T-helper 2 cell treated with Interferon-gamma antibody and Interleukin-4, amounts not matched to agents 5 μg/mL and 100 μg/mL, for 36 hours (primary cell): ENCODE measurements around the gene MSI2.

ENCODE experiments used
- DNase-seq: peaks from one replicate; pipeline ENCODE4 v3.0.0; 2021; ENCODE audit warnings: low spot score
- H3K27ac Mint-ChIP-seq: one replicate; pipeline ENCODE4 v1.8.0; 2021; ENCODE audit warnings: mild to moderate bottlenecking, mixed read lengths
- H3K27me3 Mint-ChIP-seq: one replicate; pipeline ENCODE4 v1.8.0; 2021; ENCODE audit warnings: low read depth, mixed read lengths
- H3K36me3 Mint-ChIP-seq: one replicate; pipeline ENCODE4 v1.8.0; 2021; ENCODE audit warnings: low read depth, mixed read lengths
- H3K4me1 Mint-ChIP-seq: one replicate; pipeline ENCODE4 v1.8.0; 2021; ENCODE audit warnings: low read depth, mixed read lengths
- H3K4me3 Mint-ChIP-seq: one replicate; pipeline ENCODE4 v1.8.0; 2022; ENCODE audit warnings: mild to moderate bottlenecking, moderate library complexity, mixed read lengths
- H3K9me3 Mint-ChIP-seq: one replicate; pipeline ENCODE4 v1.8.0; 2021; ENCODE audit warnings: mixed read lengths

MSI2 gene

DNA sequence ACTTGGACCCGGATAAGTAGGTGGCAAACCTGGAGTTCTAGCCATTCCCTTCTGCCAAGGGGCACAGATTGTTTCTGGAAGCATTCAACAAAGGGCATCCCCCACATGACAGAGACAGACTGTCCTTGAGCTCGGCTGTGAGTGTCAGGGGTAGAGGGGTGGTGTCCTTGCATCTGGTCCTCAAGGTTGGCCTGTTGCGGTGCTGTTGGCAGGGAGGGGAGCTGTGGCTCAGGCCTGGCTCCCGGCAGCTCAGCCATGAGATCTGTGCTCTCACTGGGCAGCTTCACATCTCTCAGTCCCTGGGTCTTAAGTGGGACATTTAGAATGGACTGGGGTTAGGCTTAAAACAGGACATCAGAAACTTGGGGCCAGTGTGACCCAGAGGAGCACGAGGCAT lies 468.4 kb downstream of the MSI2 start:
- no peak for DNase-seq
- Mint-ChIP-seq H3K27me3 (peaks cover 2% of the 10 kb centered on the region), H3K4me1 (no peaks in the 10 kb centered on the region), H3K27ac (no peak overlapping the region), H3K4me3 (no peak overlapping the region), H3K9me3 (no peaks in the 10 kb centered on the region), H3K36me3 (no peaks in the 10 kb centered on the region)

DNA sequence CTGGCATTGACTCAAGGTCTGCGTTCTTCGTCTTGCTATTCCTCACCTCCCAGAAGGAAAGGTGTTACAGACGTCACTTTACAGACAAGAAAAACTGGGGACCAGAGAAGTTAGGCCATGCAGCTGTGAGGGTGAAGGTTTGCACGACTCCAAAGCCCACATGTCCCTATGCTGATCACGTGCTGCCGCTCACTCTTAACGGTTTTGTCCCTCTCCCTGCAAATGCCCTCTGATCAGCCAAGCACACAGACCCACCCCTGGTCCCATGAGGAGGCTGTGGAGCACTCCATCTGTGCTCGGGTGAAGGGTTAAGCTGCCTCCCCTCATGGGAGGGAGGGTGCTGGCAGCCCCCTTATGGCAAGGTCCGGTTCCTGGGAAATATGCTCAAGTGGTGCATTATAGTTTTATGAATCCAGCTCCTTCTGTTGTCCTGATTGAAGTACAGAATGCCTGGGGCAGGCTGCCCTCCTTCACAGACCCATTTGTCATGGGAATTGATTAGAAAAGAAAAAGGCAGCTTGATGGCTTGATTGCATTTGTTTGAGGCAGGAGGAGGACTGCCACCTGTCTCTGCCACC lies 470.0 kb downstream of the MSI2 start:
- Mint-ChIP-seq H3K27ac (no peak overlapping the region), H3K36me3 (no peaks in the 10 kb centered on the region), H3K27me3 (peaks cover 2% of the 10 kb centered on the region), H3K4me3 (no peak overlapping the region), H3K4me1 (no peaks in the 10 kb centered on the region), H3K9me3 (no peaks in the 10 kb centered on the region)
- DNase-seq: no peak

DNA sequence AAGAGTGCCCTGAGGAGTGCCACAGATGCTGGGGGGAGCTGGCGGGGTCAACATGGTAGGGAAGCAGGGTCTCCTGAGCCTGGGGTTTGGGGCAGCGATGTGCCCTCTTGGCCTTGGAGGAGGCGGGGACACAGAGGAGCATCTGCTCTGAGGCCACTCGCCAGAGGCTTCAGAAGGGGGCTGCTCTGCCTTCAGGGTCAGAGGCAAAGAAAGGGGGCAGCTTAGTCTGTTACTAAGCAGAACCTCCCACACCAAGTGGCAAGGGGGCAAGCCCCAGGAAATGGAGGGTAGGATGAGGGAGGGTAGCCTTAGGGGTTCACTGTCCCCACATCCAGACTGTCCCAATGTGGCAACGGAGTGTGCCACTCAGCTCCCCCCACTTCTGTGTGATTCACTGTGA lies 470.5 kb downstream of the MSI2 start:
- H3K4me3 Mint-ChIP-seq: no peak overlapping the region
- no peaks in the 10 kb centered on the region for H3K36me3 Mint-ChIP-seq
- no peaks in the 10 kb centered on the region for H3K4me1 Mint-ChIP-seq
- DNase-seq: no peak
- no peaks in the 10 kb centered on the region for H3K9me3 Mint-ChIP-seq
- H3K27ac Mint-ChIP-seq: no peak overlapping the region
- H3K27me3 Mint-ChIP-seq: peaks cover 2% of the 10 kb centered on the region

DNA sequence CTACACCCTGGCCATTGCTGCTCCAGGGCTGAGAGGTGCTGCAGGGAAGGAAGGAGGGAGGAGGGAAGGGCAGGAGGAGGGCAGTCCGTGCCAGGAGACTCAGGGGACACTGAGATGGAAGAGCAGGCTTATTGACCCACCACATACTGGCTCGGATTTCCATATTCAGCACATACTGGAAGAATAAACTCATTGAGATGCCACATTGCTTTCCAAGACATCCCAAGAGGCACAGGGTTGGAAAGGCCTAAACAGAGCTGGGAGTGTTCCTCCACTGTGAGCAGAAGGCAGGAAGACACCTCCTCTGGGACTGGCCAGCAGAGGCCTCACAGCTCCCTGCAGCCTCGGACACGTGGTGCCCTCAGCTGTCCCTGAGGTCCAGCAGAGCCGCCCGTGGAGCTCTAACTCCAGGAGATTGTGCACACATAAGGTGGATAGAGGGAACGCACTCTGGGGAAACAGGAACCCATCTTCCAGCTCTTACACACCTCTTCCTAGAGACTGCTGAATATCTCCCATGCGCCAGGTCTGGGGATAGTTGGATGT lies 471.4 kb downstream of the MSI2 start:
- H3K27ac Mint-ChIP-seq: no peak overlapping the region
- H3K36me3 Mint-ChIP-seq: no peaks in the 10 kb centered on the region
- no peaks in the 10 kb centered on the region for H3K4me1 Mint-ChIP-seq
- no peak overlapping the region for H3K4me3 Mint-ChIP-seq
- H3K27me3 Mint-ChIP-seq: peaks cover 4% of the 10 kb centered on the region
- H3K9me3 Mint-ChIP-seq: no peaks in the 10 kb centered on the region
- no peak for DNase-seq

DNA sequence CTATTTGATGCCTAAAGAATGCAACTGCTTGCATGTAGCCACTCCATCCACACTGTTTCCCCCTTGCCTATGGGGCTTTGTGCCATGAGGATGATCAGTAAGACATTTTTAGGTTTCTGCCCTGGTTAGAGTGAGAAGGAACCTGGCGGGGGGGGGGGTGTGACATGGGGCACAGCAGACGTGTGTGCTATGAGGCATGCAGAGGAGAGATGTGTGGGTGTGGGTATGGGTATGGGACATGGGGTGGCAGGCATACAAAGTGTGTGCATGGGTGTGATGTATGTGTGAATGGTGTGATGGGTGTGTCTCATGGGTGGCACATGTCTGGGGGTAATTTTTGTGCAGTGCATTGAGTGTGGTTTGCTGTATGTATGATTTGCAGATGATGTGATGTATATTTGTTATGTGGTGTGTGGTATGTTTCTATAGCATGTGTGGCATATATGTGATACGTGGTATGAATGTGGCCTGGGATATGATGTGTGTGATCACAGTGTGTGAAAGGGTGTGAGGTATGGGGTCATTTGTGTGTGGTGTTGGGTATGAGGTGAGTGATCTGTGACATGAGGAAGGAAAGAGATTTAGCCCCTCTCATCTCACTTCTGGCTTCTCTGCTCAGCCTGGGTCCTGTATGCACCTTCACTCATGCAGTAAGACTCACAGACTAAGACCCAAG lies 473.8 kb downstream of the MSI2 start:
- H3K4me1 Mint-ChIP-seq: no peaks in the 10 kb centered on the region
- no peak overlapping the region for H3K4me3 Mint-ChIP-seq
- DNase-seq: no peak
- no peaks in the 10 kb centered on the region for H3K9me3 Mint-ChIP-seq
- peaks cover 23% of the 10 kb centered on the region for H3K27me3 Mint-ChIP-seq
- no peaks in the 10 kb centered on the region for H3K36me3 Mint-ChIP-seq
- H3K27ac Mint-ChIP-seq: no peak overlapping the region

DNA sequence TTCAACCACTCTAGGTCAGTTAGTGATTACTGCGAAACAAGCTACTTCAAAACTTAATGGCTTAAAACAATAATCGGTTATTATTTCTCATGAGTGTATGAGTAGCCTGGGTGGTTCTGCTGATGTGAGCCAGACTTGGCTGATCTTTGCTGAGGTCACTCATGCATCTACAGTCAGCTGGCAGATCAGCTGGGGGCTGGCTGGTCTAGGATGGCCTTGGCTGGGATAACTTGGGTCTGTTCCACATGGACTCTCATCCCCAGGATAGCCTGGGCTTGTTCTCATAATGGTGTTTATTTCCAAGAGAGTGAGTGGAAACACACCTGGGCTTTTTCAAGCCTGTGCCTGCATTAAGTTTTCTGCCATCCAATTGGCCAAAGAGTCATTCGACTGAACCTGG lies 475.7 kb downstream of the MSI2 start:
- no peaks in the 10 kb centered on the region for H3K36me3 Mint-ChIP-seq
- H3K27me3 Mint-ChIP-seq: peaks cover 27% of the 10 kb centered on the region
- H3K27ac Mint-ChIP-seq: no peak overlapping the region
- no peak for DNase-seq
- no peak overlapping the region for H3K4me3 Mint-ChIP-seq
- no peaks in the 10 kb centered on the region for H3K9me3 Mint-ChIP-seq
- H3K4me1 Mint-ChIP-seq: no peaks in the 10 kb centered on the region

DNA sequence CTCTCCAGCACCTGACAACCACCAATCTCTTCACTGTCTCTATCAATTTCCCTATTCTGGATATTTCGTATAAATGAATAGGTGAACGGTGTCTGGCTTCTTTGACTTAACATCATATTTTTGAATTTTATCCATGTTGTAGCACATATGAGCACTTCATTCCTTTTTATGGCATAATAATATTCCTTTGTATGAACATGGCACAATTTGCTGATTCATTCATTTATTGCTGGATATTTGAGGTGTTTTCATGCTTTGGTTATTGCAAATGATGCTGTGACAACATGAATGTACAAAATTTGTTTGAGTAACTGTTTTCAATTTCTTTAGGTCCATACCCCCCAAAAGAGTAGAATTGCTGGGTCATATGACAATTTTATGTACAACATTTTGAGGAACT lies 476.8 kb downstream of the MSI2 start:
- Mint-ChIP-seq H3K36me3 (no peaks in the 10 kb centered on the region), H3K4me3 (no peak overlapping the region), H3K9me3 (no peaks in the 10 kb centered on the region), H3K4me1 (no peaks in the 10 kb centered on the region), H3K27me3 (peaks cover 30% of the 10 kb centered on the region), H3K27ac (no peak overlapping the region)
- no peak for DNase-seq
